Activated T-helper 17 cell treated with anti-CD3 and anti-CD28 coated beads, Interleukin-2, amount 50 U/mL, for 72 hours (primary cell): ENCODE data around the gene TMED5. TPM values are rescaled to one million over a fixed set of nuclear protein-coding genes. Genes with fewer than 3 reads are reported as not detected.

ENCODE experiments used
- ATAC-seq: fragments of 150-1000 bp; cut with Tn5 transposase; replicated peaks from 2 replicates; pipeline ENCODE4 v1.10.0; 2021; ENCODE audit warnings: mild to moderate bottlenecking, moderate library complexity
- H3K27ac Mint-ChIP-seq: one replicate; pipeline ENCODE4 v1.8.0; 2022; ENCODE audit warnings: mixed read lengths
- H3K27me3 Mint-ChIP-seq: one replicate; pipeline ENCODE4 v1.8.0; 2022; ENCODE audit warnings: mixed read lengths
- H3K36me3 Mint-ChIP-seq: one replicate; pipeline ENCODE4 v1.8.0; 2022; ENCODE audit warnings: low read depth, mild to moderate bottlenecking, mixed read lengths
- H3K4me1 Mint-ChIP-seq: one replicate; pipeline ENCODE4 v1.8.0; 2022; ENCODE audit warnings: mixed read lengths
- H3K4me3 Mint-ChIP-seq: one replicate; pipeline ENCODE4 v1.8.0; 2022; ENCODE audit warnings: mild to moderate bottlenecking, mixed read lengths
- H3K9me3 Mint-ChIP-seq: one replicate; pipeline ENCODE4 v1.8.0; 2022; ENCODE audit warnings: mixed read lengths
- total RNA-seq, 2 donors: library from RNA; stranded (reverse); gene quantifications; one replicate each; pipeline ENCODE4 v1.2.3, GENCODE V29; 2022

The TMED5 gene
- total RNA-seq, 2 donors from 2014 or later = 37.6 to 43.1 TPM

GRCh38 chr1:93154898-93155297 is 25.3 kb downstream of the TMED5 start:
- H3K4me1 Mint-ChIP-seq = peaks cover 11% of the 10 kb centered on the region
- peak; percentile 5 for ATAC-seq
- peak overlapping the region; percentile 16 for H3K27ac Mint-ChIP-seq

GRCh38 chr1:93152835-93153234 is 27.4 kb downstream of the TMED5 start:
- no peaks in the 10 kb centered on the region for H3K9me3 Mint-ChIP-seq
- no peak overlapping the region for H3K4me3 Mint-ChIP-seq
- peak; percentile 56 for ATAC-seq
- H3K27ac Mint-ChIP-seq = peak overlapping the region; percentile 41
- H3K27me3 Mint-ChIP-seq = no peaks in the 10 kb centered on the region
- H3K36me3 Mint-ChIP-seq = peaks cover 93% of the 10 kb centered on the region
- peaks cover 11% of the 10 kb centered on the region for H3K4me1 Mint-ChIP-seq

More at GRCh38 chr1:93154898-93155297, 25.3 kb downstream of the TMED5 start:
- Mint-ChIP-seq H3K27me3 (no peaks in the 10 kb centered on the region), H3K9me3 (no peaks in the 10 kb centered on the region), H3K4me3 (peak overlapping the region; percentile 35), H3K36me3 (peaks cover 93% of the 10 kb centered on the region)

- Mint-ChIP-seq H3K36me3 (peaks cover 90% of the 10 kb centered on the region), H3K27me3 (no peaks in the 10 kb centered on the region), H3K4me1 (peaks cover 11% of the 10 kb centered on the region), H3K9me3 (no peaks in the 10 kb centered on the region), H3K27ac (peak overlapping the region; percentile 81), H3K4me3 (no peak overlapping the region)
- no peak for ATAC-seq
These were observed 28.7 kb downstream of the TMED5 start for GRCh38 chr1:93151474-93151873.

- H3K4me3 Mint-ChIP-seq = no peak overlapping the region
- H3K27me3 Mint-ChIP-seq = no peaks in the 10 kb centered on the region
- ATAC-seq = no peak
- H3K36me3 Mint-ChIP-seq = peaks cover 83% of the 10 kb centered on the region
- peaks cover 6% of the 10 kb centered on the region for H3K4me1 Mint-ChIP-seq
- H3K27ac Mint-ChIP-seq = peak overlapping the region; percentile 81
- no peaks in the 10 kb centered on the region for H3K9me3 Mint-ChIP-seq
These were observed 29.5 kb downstream of the TMED5 start for GRCh38 chr1:93150729-93151128.

GRCh38 chr1:93148001-93148400 is 32.2 kb downstream of the TMED5 start:
- H3K4me1 Mint-ChIP-seq = peaks cover 6% of the 10 kb centered on the region
- H3K27me3 Mint-ChIP-seq = no peaks in the 10 kb centered on the region
- H3K4me3 Mint-ChIP-seq = no peak overlapping the region
- ATAC-seq = no peak
- H3K27ac Mint-ChIP-seq = peak overlapping the region; percentile 10
- H3K36me3 Mint-ChIP-seq = peaks cover 59% of the 10 kb centered on the region
- no peaks in the 10 kb centered on the region for H3K9me3 Mint-ChIP-seq

- H3K27ac Mint-ChIP-seq = no peak overlapping the region
- no peaks in the 10 kb centered on the region for H3K9me3 Mint-ChIP-seq
- ATAC-seq = no peak
- H3K4me1 Mint-ChIP-seq = no peaks in the 10 kb centered on the region
- no peaks in the 10 kb centered on the region for H3K27me3 Mint-ChIP-seq
- H3K36me3 Mint-ChIP-seq = peaks cover 41% of the 10 kb centered on the region
- H3K4me3 Mint-ChIP-seq = no peak overlapping the region
These were observed 36.4 kb downstream of the TMED5 start for GRCh38 chr1:93143769-93144168.

GRCh38 chr1:93143136-93143535 is 37.1 kb downstream of the TMED5 start:
- peak overlapping the region; percentile 22 for H3K27ac Mint-ChIP-seq
- H3K9me3 Mint-ChIP-seq = no peaks in the 10 kb centered on the region
- H3K4me3 Mint-ChIP-seq = no peak overlapping the region
- H3K27me3 Mint-ChIP-seq = no peaks in the 10 kb centered on the region
- peaks cover 35% of the 10 kb centered on the region for H3K36me3 Mint-ChIP-seq
- H3K4me1 Mint-ChIP-seq = no peaks in the 10 kb centered on the region
- no peak for ATAC-seq

GRCh38 chr1:93142161-93142560 is 38.1 kb downstream of the TMED5 start:
- no peak overlapping the region for H3K27ac Mint-ChIP-seq

GRCh38 chr1:93140106-93140505 is 40.1 kb downstream of the TMED5 start:
- no peaks in the 10 kb centered on the region for H3K9me3 Mint-ChIP-seq
- H3K27ac Mint-ChIP-seq = peak overlapping the region; percentile 11
- H3K36me3 Mint-ChIP-seq = peaks cover 27% of the 10 kb centered on the region
- peaks cover 5% of the 10 kb centered on the region for H3K4me1 Mint-ChIP-seq
- H3K27me3 Mint-ChIP-seq = no peaks in the 10 kb centered on the region
- no peak overlapping the region for H3K4me3 Mint-ChIP-seq
- no peak for ATAC-seq

More at GRCh38 chr1:93142161-93142560, 38.1 kb downstream of the TMED5 start:
- H3K4me3 Mint-ChIP-seq = no peak overlapping the region
- H3K27me3 Mint-ChIP-seq = no peaks in the 10 kb centered on the region
- H3K4me1 Mint-ChIP-seq = no peaks in the 10 kb centered on the region
- H3K9me3 Mint-ChIP-seq = no peaks in the 10 kb centered on the region
- ATAC-seq = no peak
- H3K36me3 Mint-ChIP-seq = peaks cover 27% of the 10 kb centered on the region

- Mint-ChIP-seq H3K4me3 (no peak overlapping the region), H3K27me3 (no peaks in the 10 kb centered on the region), H3K27ac (no peak overlapping the region), H3K36me3 (peaks cover 22% of the 10 kb centered on the region), H3K9me3 (no peaks in the 10 kb centered on the region), H3K4me1 (peaks cover 5% of the 10 kb centered on the region)
- ATAC-seq = no peak
These were observed 42.5 kb downstream of the TMED5 start for GRCh38 chr1:93137604-93138292.

GRCh38 chr1:93136445-93136844 is 43.8 kb downstream of the TMED5 start:
- no peak overlapping the region for H3K4me3 Mint-ChIP-seq
- ATAC-seq = no peak
- no peaks in the 10 kb centered on the region for H3K9me3 Mint-ChIP-seq
- peaks cover 12% of the 10 kb centered on the region for H3K36me3 Mint-ChIP-seq
- H3K27ac Mint-ChIP-seq = peak overlapping the region; percentile 28
- H3K27me3 Mint-ChIP-seq = no peaks in the 10 kb centered on the region
- H3K4me1 Mint-ChIP-seq = peaks cover 5% of the 10 kb centered on the region

GRCh38 chr1:93132638-93133037 is 47.6 kb downstream of the TMED5 start:
- peaks cover 1% of the 10 kb centered on the region for H3K36me3 Mint-ChIP-seq
- peaks cover 5% of the 10 kb centered on the region for H3K4me1 Mint-ChIP-seq

GRCh38 chr1:93129507-93130099 is 50.6 kb downstream of the TMED5 start:
- ATAC-seq = no peak
- Mint-ChIP-seq H3K4me3 (no peak overlapping the region), H3K36me3 (peaks cover 28% of the 10 kb centered on the region), H3K9me3 (no peaks in the 10 kb centered on the region), H3K27me3 (no peaks in the 10 kb centered on the region), H3K27ac (no peak overlapping the region), H3K4me1 (no peaks in the 10 kb centered on the region)

More at GRCh38 chr1:93132638-93133037, 47.6 kb downstream of the TMED5 start:
- Mint-ChIP-seq H3K4me3 (no peak overlapping the region), H3K9me3 (no peaks in the 10 kb centered on the region), H3K27ac (no peak overlapping the region), H3K27me3 (no peaks in the 10 kb centered on the region)
- no peak for ATAC-seq

- no peaks in the 10 kb centered on the region for H3K4me1 Mint-ChIP-seq
- H3K4me3 Mint-ChIP-seq = no peak overlapping the region
- no peaks in the 10 kb centered on the region for H3K27me3 Mint-ChIP-seq
- no peak for ATAC-seq
- peaks cover 68% of the 10 kb centered on the region for H3K36me3 Mint-ChIP-seq
- no peaks in the 10 kb centered on the region for H3K9me3 Mint-ChIP-seq
- H3K27ac Mint-ChIP-seq = no peak overlapping the region
These were observed 55.5 kb downstream of the TMED5 start for GRCh38 chr1:93124556-93125355.
